B cell (primary cell): ENCODE results near the gene GAK. TPM values are rescaled to one million over a fixed set of nuclear protein-coding genes. Genes with fewer than 3 reads are reported as not detected.
A peak's percentile ranks its signal among the peaks of the same experiment; 100 is the strongest.

Experiments used
- ATAC-seq: fragments of 200-7000 bp; cut with Tn5 transposase; one replicate; pipeline ENCODE4 v1.10.0; 2021; ENCODE audit warnings: low read depth, mild to moderate bottlenecking, moderate number of reproducible peaks, moderate library complexity
- CTCF ChIA-PET: fragments of 350-600 bp; sonication (Branson Sonifier 250); formaldehyde crosslinking; loops from one replicate; lab custom pipeline; 2021; ENCODE audit warnings: antibody characterized with exemption, inconsistent platforms; lab: Charles Lee
- POLR2A ChIA-PET: fragments of 350-600 bp; sonication (Branson Sonifier 250); formaldehyde crosslinking; loops from one replicate; lab custom pipeline; 2021; ENCODE audit warnings: antibody characterized with exemption; lab: Charles Lee
- DNase-seq: peaks from one replicate; pipeline ENCODE4 v3.0.0; 2013
- H2AFZ ChIP-seq: 2 replicates; pipeline ENCODE4 v1.6.1; 2012; ENCODE audit warnings: mild to moderate bottlenecking, low read depth, low read length; ENCODE audit not compliant: insufficient read depth, poor library complexity, severe bottlenecking
- H3K27ac ChIP-seq, 2 donors: 1 replicate in 1 of 2; 2 replicates in 1 of 2; pipeline ENCODE4 v1.5.1; 2012 to 2013; ENCODE audit warnings: low read length in 2 of 2, mild to moderate bottlenecking in 2 of 2, moderate library complexity in 1 of 2
- H3K27me3 ChIP-seq, 4 experiments: fragments of 200-600 bp in 1 of 4; sonication (generic) in 1 of 4; replicated peaks in 1 of 4; 1 replicate in 2 of 4; 2 replicates in 2 of 4; pipeline versions ENCODE4 v1.6.1 to v1.7.0; 2013 to 2016; ENCODE audit warnings: low read length in 3 of 4, mild to moderate bottlenecking in 2 of 4, mixed read lengths in 1 of 4, moderate library complexity in 1 of 4; ENCODE audit not compliant: insufficient read depth in 4 of 4, control insufficient read depth in 3 of 4; ENCODE audit errors: control extremely low read depth in 1 of 4
- H3K36me3 ChIP-seq, 2 experiments: replicated peaks in 1 of 2; 1 replicate in 1 of 2; 2 replicates in 1 of 2; pipeline versions ENCODE4 v1.6.1 to v1.7.1; 2013; ENCODE audit warnings: low read length in 1 of 2; ENCODE audit not compliant: insufficient read depth in 2 of 2, control insufficient read depth in 1 of 2; ENCODE audit errors: control extremely low read depth in 1 of 2, extremely low read depth in 1 of 2
- H3K4me1 ChIP-seq, 2 donors: fragments of 200-600 bp in 1 of 2; sonication (generic) in 1 of 2; 1 replicate in 1 of 2; 2 replicates in 1 of 2; pipeline versions ENCODE4 v1.5.1 to v1.6.1; 2013 to 2017; ENCODE audit warnings: low read length in 2 of 2; ENCODE audit not compliant: control insufficient read depth in 2 of 2, insufficient read depth in 2 of 2
- H3K4me2 ChIP-seq: replicated peaks from 2 replicates; pipeline ENCODE3; 2012; ENCODE audit warnings: mild to moderate bottlenecking, low read depth, low read length; ENCODE audit not compliant: poor library complexity, severe bottlenecking
- H3K4me3 ChIP-seq, 5 experiments: fragments of 200-600 bp in 1 of 5; sonication (generic) in 1 of 5; 1 replicate in 3 of 5; 2 replicates in 2 of 5; pipeline versions ENCODE4 v1.5.1 to v1.7.0; 2011 to 2016; ENCODE audit warnings: low read length in 4 of 5, mild to moderate bottlenecking in 4 of 5, low read depth in 2 of 5, control low read depth in 1 of 5, moderate library complexity in 1 of 5; ENCODE audit not compliant: insufficient read depth in 1 of 5; ENCODE audit errors: control extremely low read depth in 1 of 5, extremely low read depth in 1 of 5
- H3K79me2 ChIP-seq: fragments of 200-600 bp; sonication (generic); one replicate; pipeline ENCODE4 v1.6.0; 2016; ENCODE audit warnings: low read length; ENCODE audit not compliant: control insufficient read depth, insufficient read depth
- H3K9ac ChIP-seq: fragments of 200-600 bp; sonication (generic); 2 replicates; pipeline ENCODE4 v1.6.1; 2017; ENCODE audit warnings: mild to moderate bottlenecking, low read length, moderate library complexity
- H3K9me3 ChIP-seq, 3 donors: one replicate each; pipeline versions ENCODE4 v1.6.1 to v1.7.1; 2013; ENCODE audit warnings: low read length in 2 of 3; ENCODE audit not compliant: control insufficient read depth in 2 of 3, insufficient read depth in 1 of 3; ENCODE audit errors: control extremely low read depth in 1 of 3
- H4K20me1 ChIP-seq: 2 replicates; pipeline ENCODE4 v1.6.0; 2012; ENCODE audit warnings: mild to moderate bottlenecking, low read length; ENCODE audit not compliant: insufficient read depth, control insufficient read depth, poor library complexity, severe bottlenecking
- H3K27ac Mint-ChIP-seq: one replicate; pipeline ENCODE4 v1.8.0; 2021; ENCODE audit warnings: mixed read lengths
- H3K27me3 Mint-ChIP-seq: one replicate; pipeline ENCODE4 v1.8.0; 2021; ENCODE audit warnings: mixed read lengths
- H3K4me1 Mint-ChIP-seq: one replicate; pipeline ENCODE4 v1.8.0; 2021; ENCODE audit warnings: mixed read lengths
- H3K4me3 Mint-ChIP-seq: one replicate; pipeline ENCODE4 v1.8.0; 2021; ENCODE audit warnings: mixed read lengths
- H3K9me3 Mint-ChIP-seq: one replicate; pipeline ENCODE4 v1.8.0; 2022; ENCODE audit warnings: mixed read lengths; ENCODE audit not compliant: insufficient read depth
- CTCF ChIP-seq: fragments of 200-600 bp; IDR thresholded peaks from one replicate; pipeline ENCODE4 v1.8.0; 2022; ENCODE audit warnings: antibody characterized with exemption, mild to moderate bottlenecking
- EZH2 ChIP-seq: IDR thresholded peaks from 2 replicates; pipeline ENCODE4 v1.6.1; 2012; ENCODE audit warnings: borderline replicate concordance, low read depth, mild to moderate bottlenecking, moderate library complexity, low read length; ENCODE audit not compliant: insufficient read depth, poor library complexity, severe bottlenecking
- WGBS: methylation state at CpG from one replicate; pipeline ENCODE4 v1.1.5; 2013; ENCODE audit warnings: missing lambda C conversion rate; ENCODE audit not compliant: insufficient coverage; 5-methylcytosine and 5-hydroxymethylcytosine counted together
- intact Hi-C: fragments of 100-400 bp; cut with micrococcal nuclease; formaldehyde crosslinking; loops from one replicate; pipeline ENCODE4 v1.10.0; 2022
- polyA plus RNA-seq: library from polyadenylated mRNA; depleted of rRNA; stranded (reverse); fragments of >200 nt; gene quantifications from 2 replicates; pipeline ENCODE4 v1.2.3, GENCODE V29; 2012
- total RNA-seq, 2 donors: library from RNA; stranded (reverse); fragments of 120-200 nt in 1 of 2; gene quantifications; 1 replicate in 1 of 2; 2 replicates in 1 of 2; pipeline versions ENCODE4 v1.2.3 to v1.2.4, GENCODE V29; 2013 to 2022

Gene GAK
- total and polyA plus RNA-seq, 2 donors (not counting 1 experiment from before 2014, with no cell fraction given): 113 to 283 TPM

- CTCF ChIA-PET: interaction anchor here (1.8 to 9.9 kb wide), 2 partner anchors 8 to 57 kb away, joined by 11 to 68 read pairs; partner anchors contain the start of gene IDUA
- intact Hi-C loops: loop anchor here (10.0 kb wide), 2 partner anchors 226 to 436 kb away; partner anchors contain the start of genes PCGF3, PIGG and ZNF721
- ATAC-seq: no peak
These were observed 1.3 kb downstream of the GAK start for GRCh38 chr4:930827-931193.

More at GRCh38 chr4:930827-931193, 1.3 kb downstream of the GAK start:
- peaks cover 0 to 10% of the 10 kb centered on the region in 2 experiments for H3K36me3 ChIP-seq
- H3K4me1 ChIP-seq: peaks cover 57 to 64% of the 10 kb centered on the region in 2 donors
- peak overlapping the region; percentile 2 to 98 for H3K27ac ChIP-seq
- POLR2A ChIA-PET: interaction anchor here (2.5 kb wide), 1 partner anchor 8 kb away, joined by 25 read pairs; no protein-coding TSS in a partner anchor
- peak overlapping the region; percentile 91 for H3K4me3 Mint-ChIP-seq
- no peaks in the 10 kb centered on the region for H3K27me3 ChIP-seq
- peak overlapping the region; percentile 96 for H3K27ac Mint-ChIP-seq
- H3K4me1 Mint-ChIP-seq: peaks cover 79% of the 10 kb centered on the region
- peak overlapping the region; percentile 34 to 99 (median 93) for H3K4me3 ChIP-seq
- no peak for DNase-seq
- no peak overlapping the region for H2AFZ ChIP-seq
- 78% methylated on average over 6 of the region's 7 CpGs for WGBS
- TF ChIP-seq CTCF (no peak), EZH2 (no peak)
- H3K4me2 ChIP-seq: peak overlapping the region; percentile 97
- no peaks in the 10 kb centered on the region for H3K9me3 ChIP-seq
- peak overlapping the region; percentile 99 for H3K9ac ChIP-seq
- H3K79me2 ChIP-seq: peaks cover 80% of the 10 kb centered on the region
- H3K27me3 Mint-ChIP-seq: no peaks in the 10 kb centered on the region
- no peaks in the 10 kb centered on the region for H3K9me3 Mint-ChIP-seq
- H4K20me1 ChIP-seq: peaks cover 50% of the 10 kb centered on the region
